GM23338 (cell line): ENCODE results near the gene PANK1. TPM values are rescaled to one million over a fixed set of nuclear protein-coding genes. Genes with fewer than 3 reads are reported as not detected.

Source experiments
- ATAC-seq: fragments of 200-7000 bp; cut with Tn5 transposase; 3 replicates; pipeline ENCODE4 v1.9.1; 2020
- DNase-seq: peaks from one replicate; pipeline ENCODE4 v3.0.0-alpha.2; 2015; ENCODE audit warnings: low spot score
- H2AFZ ChIP-seq: fragments of 200-600 bp; sonication (generic); 2 replicates; pipeline ENCODE4 v1.8.0; 2016; ENCODE audit warnings: antibody characterized with exemption, mild to moderate bottlenecking, moderate library complexity
- H3F3A ChIP-seq: fragments of 200-600 bp; sonication (generic); replicated peaks from 2 replicates; pipeline ENCODE4 v1.8.0; 2017; ENCODE audit warnings: antibody characterized with exemption, mixed run types, low read depth
- H3K27ac ChIP-seq: fragments of 200-600 bp; sonication (generic); 2 replicates; pipeline ENCODE4 v1.6.1; 2016; ENCODE audit warnings: low read depth
- H3K27me3 ChIP-seq: fragments of 200-600 bp; sonication (generic); 2 replicates; pipeline ENCODE4 v1.8.0; 2016; ENCODE audit warnings: mild to moderate bottlenecking, mixed run types, moderate library complexity; ENCODE audit not compliant: insufficient read depth
- H3K36me3 ChIP-seq: fragments of 200-600 bp; sonication (generic); 2 replicates; pipeline ENCODE4 v1.8.0; 2016; ENCODE audit warnings: mild to moderate bottlenecking; ENCODE audit not compliant: insufficient read depth
- H3K4me1 ChIP-seq: fragments of 200-600 bp; sonication (generic); 2 replicates; pipeline ENCODE4 v1.8.0; 2016; ENCODE audit warnings: mild to moderate bottlenecking, moderate library complexity; ENCODE audit not compliant: insufficient read depth
- H3K4me2 ChIP-seq: fragments of 200-600 bp; sonication (generic); 2 replicates; pipeline ENCODE4 v1.7.1; 2017; ENCODE audit warnings: mixed run types
- H3K4me3 ChIP-seq: fragments of 200-600 bp; sonication (generic); 2 replicates; pipeline ENCODE4 v1.6.1; 2016; ENCODE audit warnings: mixed run types
- H3K79me2 ChIP-seq: fragments of 200-600 bp; sonication (generic); replicated peaks from 2 replicates; pipeline ENCODE4 v1.8.0; 2017; ENCODE audit warnings: mild to moderate bottlenecking; ENCODE audit not compliant: insufficient read depth
- H3K9me2 ChIP-seq: fragments of 200-600 bp; sonication (generic); 2 replicates; pipeline ENCODE4 v1.8.0; 2017; ENCODE audit not compliant: insufficient read depth
- H4K20me1 ChIP-seq: fragments of 200-600 bp; sonication (generic); replicated peaks from 2 replicates; pipeline ENCODE4 v1.8.0; 2017; ENCODE audit warnings: mild to moderate bottlenecking; ENCODE audit not compliant: insufficient read depth
- H3K27ac Mint-ChIP-seq: 2 replicates; pipeline ENCODE4 v1.8.0; 2020; ENCODE audit warnings: inconsistent platforms, mild to moderate bottlenecking, moderate library complexity, mixed read lengths
- H3K27me3 Mint-ChIP-seq: 3 replicates; pipeline ENCODE4 v1.8.0; 2022; ENCODE audit warnings: low read depth, mild to moderate bottlenecking, moderate library complexity, mixed read lengths, inconsistent platforms; ENCODE audit not compliant: insufficient read depth, poor library complexity
- H3K36me3 Mint-ChIP-seq: 3 replicates; pipeline ENCODE4 v1.8.0; 2021; ENCODE audit warnings: low read depth, mild to moderate bottlenecking, inconsistent platforms, moderate library complexity, mixed read lengths
- H3K4me1 Mint-ChIP-seq: 3 replicates; pipeline ENCODE4 v1.8.0; 2020; ENCODE audit warnings: mild to moderate bottlenecking, inconsistent platforms, mixed read lengths
- H3K4me3 Mint-ChIP-seq: 3 replicates; pipeline ENCODE4 v1.8.0; 2021; ENCODE audit warnings: moderate library complexity, mild to moderate bottlenecking, inconsistent platforms, mixed read lengths
- H3K9me3 Mint-ChIP-seq: 3 replicates; pipeline ENCODE4 v1.8.0; 2020; ENCODE audit warnings: moderate library complexity, mild to moderate bottlenecking, inconsistent platforms, mixed read lengths
- CREB1 ChIP-seq: fragments of 250-450 bp; sonication (Bioruptor Pico); IDR thresholded peaks from 2 replicates; pipeline ENCODE4 v1.5.0; 2020; ENCODE audit warnings: low read depth, mild to moderate bottlenecking, moderate library complexity
- EZH2 ChIP-seq: fragments of 200-600 bp; sonication (generic); IDR thresholded peaks from one replicate; pipeline ENCODE4 v1.8.0; 2017; ENCODE audit warnings: antibody characterized with exemption, mild to moderate bottlenecking, low read depth; ENCODE audit not compliant: unreplicated experiment
- JUNB ChIP-seq: IDR thresholded peaks from one replicate; pipeline ENCODE4 v1.6.1; 2016; ENCODE audit warnings: antibody characterized with exemption; ENCODE audit not compliant: unreplicated experiment
- NANOG ChIP-seq: IDR thresholded peaks from 2 replicates; pipeline ENCODE4 v1.6.1; 2016; ENCODE audit warnings: antibody characterized with exemption, borderline replicate concordance
- POLR2AphosphoS5 ChIP-seq: IDR thresholded peaks from 2 replicates; pipeline ENCODE4 v1.6.1; 2016; ENCODE audit warnings: antibody characterized with exemption, low read depth
- STAT1 ChIP-seq: IDR thresholded peaks from one replicate; pipeline ENCODE4 v1.6.1; 2016; ENCODE audit warnings: antibody characterized with exemption; ENCODE audit not compliant: unreplicated experiment
- ZNF114 ChIP-seq: fragments of 250-450 bp; sonication (Bioruptor Pico); IDR thresholded peaks from 2 replicates; pipeline ENCODE4 v1.5.0; 2020; ENCODE audit warnings: mild to moderate bottlenecking, moderate library complexity
- ZNF331 ChIP-seq: fragments of 250-450 bp; sonication (Bioruptor Pico); IDR thresholded peaks from 2 replicates; pipeline ENCODE4 v1.5.0; 2020; ENCODE audit warnings: low read depth, mild to moderate bottlenecking, moderate library complexity
- polyA plus RNA-seq: library from polyadenylated mRNA; unstranded; fragments of >200 nt; fragmentation: Nextera tagmentation; extraction: Ambion mirVana; gene quantifications from 2 replicates; pipeline ENCODE4 v1.2.1, GENCODE V29; 2016
- total RNA-seq: library from RNA; depleted of rRNA; stranded (reverse); fragments of >200 nt; shearing (Covaris generic); gene quantifications from 2 replicates; pipeline ENCODE4 v1.2.3, GENCODE V29; 2014
- TF ChIP-seq, protein P1 (sequence below): IDR thresholded peaks from 2 replicates; pipeline ENCODE4 v1.6.1; 2016; ENCODE audit warnings: antibody characterized with exemption
- TF ChIP-seq, protein P2 (sequence below): IDR thresholded peaks from one replicate; pipeline ENCODE4 v1.6.1; 2018; ENCODE audit warnings: antibody characterized with exemption; ENCODE audit not compliant: unreplicated experiment
- TF ChIP-seq, protein P3 (sequence below): fragments of 250-450 bp; sonication (Bioruptor Pico); IDR thresholded peaks from 2 replicates; pipeline ENCODE4 v1.5.0; 2020; ENCODE audit warnings: mild to moderate bottlenecking, moderate library complexity

The PANK1 gene
- total and polyA plus RNA-seq, 2 experiments from 2014 or later: 15.2 to 44.7 TPM

DNA sequence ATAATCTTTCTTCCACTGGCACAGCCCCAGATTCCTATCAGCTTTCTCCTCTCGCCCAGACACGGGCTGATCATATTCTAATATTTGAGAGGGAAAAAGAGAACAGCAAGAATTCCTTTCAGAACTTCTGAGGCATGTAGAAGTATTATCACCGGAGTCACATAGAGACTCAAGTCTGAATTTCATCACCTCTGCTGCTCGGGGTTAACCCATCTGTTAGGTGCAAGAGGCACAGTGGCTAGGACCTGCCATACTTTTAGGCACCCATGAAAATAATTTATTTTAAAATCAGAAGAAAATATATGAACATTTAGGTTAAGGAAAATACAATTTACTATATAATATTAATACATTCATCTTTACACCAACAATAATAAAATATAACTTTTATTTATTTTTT, 21.0 kb downstream of the PANK1 start:
- no peak overlapping the region for H3K27ac Mint-ChIP-seq
- no peaks in the 10 kb centered on the region; the same call in 1 of the 2 replicates for H4K20me1 ChIP-seq

DNA sequence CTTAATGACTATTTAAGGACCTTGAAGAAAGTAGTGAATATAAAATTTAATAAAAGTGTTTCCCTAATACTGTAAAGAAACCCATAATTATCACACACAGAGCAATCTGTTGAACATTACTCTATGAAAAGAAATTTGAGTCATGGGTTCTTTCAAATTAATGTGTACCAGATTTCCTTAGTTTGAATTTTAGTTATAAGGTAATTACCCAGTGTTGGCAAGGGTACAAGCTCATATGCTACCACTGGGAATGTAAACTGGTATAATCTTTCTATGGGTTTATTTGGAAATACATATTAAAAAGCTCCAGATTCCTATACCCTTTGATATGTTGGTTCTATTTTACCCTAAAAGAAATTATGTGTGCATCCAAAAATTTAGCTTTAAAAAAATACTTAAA, 22.9 kb downstream of the PANK1 start:
- H3K27me3 ChIP-seq: no peaks in the 10 kb centered on the region
- H3K27me3 Mint-ChIP-seq: peaks cover 5% of the 10 kb centered on the region
- H3K4me1 ChIP-seq: peaks cover 8% of the 10 kb centered on the region; the same call in 1 of the 2 replicates
- no peaks in the 10 kb centered on the region for H3K9me2 ChIP-seq
- peaks cover 32% of the 10 kb centered on the region for H3K4me1 Mint-ChIP-seq
- H3K4me3 ChIP-seq: no peak overlapping the region
- no peak overlapping the region for H3K4me3 Mint-ChIP-seq
- H3K27ac ChIP-seq: no peak overlapping the region
- peaks cover 12% of the 10 kb centered on the region for H3K36me3 ChIP-seq
- DNase-seq (no peak), ATAC-seq (no peak)
- H3K27ac Mint-ChIP-seq: no peak overlapping the region
- peaks cover 94% of the 10 kb centered on the region for H3K79me2 ChIP-seq
- H3K4me2 ChIP-seq: no peak overlapping the region
- H3K36me3 Mint-ChIP-seq: peaks cover 74% of the 10 kb centered on the region
- no peak overlapping the region for H2AFZ ChIP-seq
- H4K20me1 ChIP-seq: no peaks in the 10 kb centered on the region; the same call in 1 of the 2 replicates
- H3F3A ChIP-seq: no peaks in the 10 kb centered on the region
- peaks cover 51% of the 10 kb centered on the region for H3K9me3 Mint-ChIP-seq
- TF ChIP-seq JUNB (no peak), ZNF114 (no peak), CREB1 (no peak), ZNF331 (no peak), EZH2 (no peak), NANOG (no peak), STAT1 (no peak), POLR2AphosphoS5 (no peak)
- TF ChIP-seq, protein P1, sequence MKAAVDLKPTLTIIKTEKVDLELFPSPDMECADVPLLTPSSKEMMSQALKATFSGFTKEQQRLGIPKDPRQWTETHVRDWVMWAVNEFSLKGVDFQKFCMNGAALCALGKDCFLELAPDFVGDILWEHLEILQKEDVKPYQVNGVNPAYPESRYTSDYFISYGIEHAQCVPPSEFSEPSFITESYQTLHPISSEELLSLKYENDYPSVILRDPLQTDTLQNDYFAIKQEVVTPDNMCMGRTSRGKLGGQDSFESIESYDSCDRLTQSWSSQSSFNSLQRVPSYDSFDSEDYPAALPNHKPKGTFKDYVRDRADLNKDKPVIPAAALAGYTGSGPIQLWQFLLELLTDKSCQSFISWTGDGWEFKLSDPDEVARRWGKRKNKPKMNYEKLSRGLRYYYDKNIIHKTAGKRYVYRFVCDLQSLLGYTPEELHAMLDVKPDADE: no peak
- TF ChIP-seq, protein P2, sequence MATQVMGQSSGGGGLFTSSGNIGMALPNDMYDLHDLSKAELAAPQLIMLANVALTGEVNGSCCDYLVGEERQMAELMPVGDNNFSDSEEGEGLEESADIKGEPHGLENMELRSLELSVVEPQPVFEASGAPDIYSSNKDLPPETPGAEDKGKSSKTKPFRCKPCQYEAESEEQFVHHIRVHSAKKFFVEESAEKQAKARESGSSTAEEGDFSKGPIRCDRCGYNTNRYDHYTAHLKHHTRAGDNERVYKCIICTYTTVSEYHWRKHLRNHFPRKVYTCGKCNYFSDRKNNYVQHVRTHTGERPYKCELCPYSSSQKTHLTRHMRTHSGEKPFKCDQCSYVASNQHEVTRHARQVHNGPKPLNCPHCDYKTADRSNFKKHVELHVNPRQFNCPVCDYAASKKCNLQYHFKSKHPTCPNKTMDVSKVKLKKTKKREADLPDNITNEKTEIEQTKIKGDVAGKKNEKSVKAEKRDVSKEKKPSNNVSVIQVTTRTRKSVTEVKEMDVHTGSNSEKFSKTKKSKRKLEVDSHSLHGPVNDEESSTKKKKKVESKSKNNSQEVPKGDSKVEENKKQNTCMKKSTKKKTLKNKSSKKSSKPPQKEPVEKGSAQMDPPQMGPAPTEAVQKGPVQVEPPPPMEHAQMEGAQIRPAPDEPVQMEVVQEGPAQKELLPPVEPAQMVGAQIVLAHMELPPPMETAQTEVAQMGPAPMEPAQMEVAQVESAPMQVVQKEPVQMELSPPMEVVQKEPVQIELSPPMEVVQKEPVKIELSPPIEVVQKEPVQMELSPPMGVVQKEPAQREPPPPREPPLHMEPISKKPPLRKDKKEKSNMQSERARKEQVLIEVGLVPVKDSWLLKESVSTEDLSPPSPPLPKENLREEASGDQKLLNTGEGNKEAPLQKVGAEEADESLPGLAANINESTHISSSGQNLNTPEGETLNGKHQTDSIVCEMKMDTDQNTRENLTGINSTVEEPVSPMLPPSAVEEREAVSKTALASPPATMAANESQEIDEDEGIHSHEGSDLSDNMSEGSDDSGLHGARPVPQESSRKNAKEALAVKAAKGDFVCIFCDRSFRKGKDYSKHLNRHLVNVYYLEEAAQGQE: no peak
- TF ChIP-seq, protein P3, sequence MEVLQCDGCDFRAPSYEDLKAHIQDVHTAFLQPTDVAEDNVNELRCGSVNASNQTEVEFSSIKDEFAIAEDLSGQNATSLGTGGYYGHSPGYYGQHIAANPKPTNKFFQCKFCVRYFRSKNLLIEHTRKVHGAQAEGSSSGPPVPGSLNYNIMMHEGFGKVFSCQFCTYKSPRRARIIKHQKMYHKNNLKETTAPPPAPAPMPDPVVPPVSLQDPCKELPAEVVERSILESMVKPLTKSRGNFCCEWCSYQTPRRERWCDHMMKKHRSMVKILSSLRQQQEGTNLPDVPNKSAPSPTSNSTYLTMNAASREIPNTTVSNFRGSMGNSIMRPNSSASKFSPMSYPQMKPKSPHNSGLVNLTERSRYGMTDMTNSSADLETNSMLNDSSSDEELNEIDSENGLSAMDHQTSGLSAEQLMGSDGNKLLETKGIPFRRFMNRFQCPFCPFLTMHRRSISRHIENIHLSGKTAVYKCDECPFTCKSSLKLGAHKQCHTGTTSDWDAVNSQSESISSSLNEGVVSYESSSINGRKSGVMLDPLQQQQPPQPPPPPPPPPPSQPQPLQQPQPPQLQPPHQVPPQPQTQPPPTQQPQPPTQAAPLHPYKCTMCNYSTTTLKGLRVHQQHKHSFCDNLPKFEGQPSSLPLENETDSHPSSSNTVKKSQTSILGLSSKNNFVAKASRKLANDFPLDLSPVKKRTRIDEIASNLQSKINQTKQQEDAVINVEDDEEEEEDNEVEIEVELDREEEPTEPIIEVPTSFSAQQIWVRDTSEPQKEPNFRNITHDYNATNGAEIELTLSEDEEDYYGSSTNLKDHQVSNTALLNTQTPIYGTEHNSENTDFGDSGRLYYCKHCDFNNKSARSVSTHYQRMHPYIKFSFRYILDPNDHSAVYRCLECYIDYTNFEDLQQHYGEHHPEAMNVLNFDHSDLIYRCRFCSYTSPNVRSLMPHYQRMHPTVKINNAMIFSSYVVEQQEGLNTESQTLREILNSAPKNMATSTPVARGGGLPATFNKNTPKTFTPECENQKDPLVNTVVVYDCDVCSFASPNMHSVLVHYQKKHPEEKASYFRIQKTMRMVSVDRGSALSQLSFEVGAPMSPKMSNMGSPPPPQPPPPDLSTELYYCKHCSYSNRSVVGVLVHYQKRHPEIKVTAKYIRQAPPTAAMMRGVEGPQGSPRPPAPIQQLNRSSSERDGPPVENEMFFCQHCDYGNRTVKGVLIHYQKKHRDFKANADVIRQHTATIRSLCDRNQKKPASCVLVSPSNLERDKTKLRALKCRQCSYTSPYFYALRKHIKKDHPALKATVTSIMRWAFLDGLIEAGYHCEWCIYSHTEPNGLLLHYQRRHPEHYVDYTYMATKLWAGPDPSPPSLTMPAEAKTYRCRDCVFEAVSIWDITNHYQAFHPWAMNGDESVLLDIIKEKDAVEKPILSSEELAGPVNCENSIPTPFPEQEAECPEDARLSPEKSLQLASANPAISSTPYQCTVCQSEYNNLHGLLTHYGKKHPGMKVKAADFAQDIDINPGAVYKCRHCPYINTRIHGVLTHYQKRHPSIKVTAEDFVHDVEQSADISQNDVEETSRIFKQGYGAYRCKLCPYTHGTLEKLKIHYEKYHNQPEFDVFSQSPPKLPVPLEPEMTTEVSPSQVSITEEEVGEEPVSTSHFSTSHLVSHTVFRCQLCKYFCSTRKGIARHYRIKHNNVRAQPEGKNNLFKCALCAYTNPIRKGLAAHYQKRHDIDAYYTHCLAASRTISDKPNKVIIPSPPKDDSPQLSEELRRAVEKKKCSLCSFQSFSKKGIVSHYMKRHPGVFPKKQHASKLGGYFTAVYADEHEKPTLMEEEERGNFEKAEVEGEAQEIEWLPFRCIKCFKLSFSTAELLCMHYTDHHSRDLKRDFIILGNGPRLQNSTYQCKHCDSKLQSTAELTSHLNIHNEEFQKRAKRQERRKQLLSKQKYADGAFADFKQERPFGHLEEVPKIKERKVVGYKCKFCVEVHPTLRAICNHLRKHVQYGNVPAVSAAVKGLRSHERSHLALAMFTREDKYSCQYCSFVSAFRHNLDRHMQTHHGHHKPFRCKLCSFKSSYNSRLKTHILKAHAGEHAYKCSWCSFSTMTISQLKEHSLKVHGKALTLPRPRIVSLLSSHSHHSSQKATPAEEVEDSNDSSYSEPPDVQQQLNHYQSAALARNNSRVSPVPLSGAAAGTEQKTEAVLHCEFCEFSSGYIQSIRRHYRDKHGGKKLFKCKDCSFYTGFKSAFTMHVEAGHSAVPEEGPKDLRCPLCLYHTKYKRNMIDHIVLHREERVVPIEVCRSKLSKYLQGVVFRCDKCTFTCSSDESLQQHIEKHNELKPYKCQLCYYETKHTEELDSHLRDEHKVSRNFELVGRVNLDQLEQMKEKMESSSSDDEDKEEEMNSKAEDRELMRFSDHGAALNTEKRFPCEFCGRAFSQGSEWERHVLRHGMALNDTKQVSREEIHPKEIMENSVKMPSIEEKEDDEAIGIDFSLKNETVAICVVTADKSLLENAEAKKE (CRISPR knock-in tag): no peak

More for the DNA sequence above, 21.0 kb downstream of the PANK1 start:
- peaks cover 12% of the 10 kb centered on the region for H3K36me3 ChIP-seq
- H3K36me3 Mint-ChIP-seq: peaks cover 59% of the 10 kb centered on the region
- no peaks in the 10 kb centered on the region for H3K9me2 ChIP-seq
- peaks cover 24% of the 10 kb centered on the region for H3K4me1 Mint-ChIP-seq
- H3K4me3 ChIP-seq: no peak overlapping the region
- H3K27me3 Mint-ChIP-seq: peaks cover 5% of the 10 kb centered on the region
- H2AFZ ChIP-seq: no peak overlapping the region
- no peak for TF ChIP-seq ZNF331
- no peak for TF ChIP-seq JUNB
- no peak for TF ChIP-seq ZNF114
- no peak for TF ChIP-seq STAT1
- TF ChIP-seq POLR2AphosphoS5: no peak
- no peaks in the 10 kb centered on the region for H3F3A ChIP-seq
- H3K9me3 Mint-ChIP-seq: peaks cover 40% of the 10 kb centered on the region
- peaks cover 96% of the 10 kb centered on the region for H3K79me2 ChIP-seq
- DNase-seq: no peak
- H3K27me3 ChIP-seq: no peaks in the 10 kb centered on the region
- H3K4me1 ChIP-seq: no peaks in the 10 kb centered on the region; the same call in 1 of the 2 replicates
- no peak overlapping the region for H3K4me2 ChIP-seq
- no peak overlapping the region for H3K4me3 Mint-ChIP-seq
- no peak overlapping the region for H3K27ac ChIP-seq
- no peak for ATAC-seq
